ENCODE results near the gene JARID2.

DNA sequence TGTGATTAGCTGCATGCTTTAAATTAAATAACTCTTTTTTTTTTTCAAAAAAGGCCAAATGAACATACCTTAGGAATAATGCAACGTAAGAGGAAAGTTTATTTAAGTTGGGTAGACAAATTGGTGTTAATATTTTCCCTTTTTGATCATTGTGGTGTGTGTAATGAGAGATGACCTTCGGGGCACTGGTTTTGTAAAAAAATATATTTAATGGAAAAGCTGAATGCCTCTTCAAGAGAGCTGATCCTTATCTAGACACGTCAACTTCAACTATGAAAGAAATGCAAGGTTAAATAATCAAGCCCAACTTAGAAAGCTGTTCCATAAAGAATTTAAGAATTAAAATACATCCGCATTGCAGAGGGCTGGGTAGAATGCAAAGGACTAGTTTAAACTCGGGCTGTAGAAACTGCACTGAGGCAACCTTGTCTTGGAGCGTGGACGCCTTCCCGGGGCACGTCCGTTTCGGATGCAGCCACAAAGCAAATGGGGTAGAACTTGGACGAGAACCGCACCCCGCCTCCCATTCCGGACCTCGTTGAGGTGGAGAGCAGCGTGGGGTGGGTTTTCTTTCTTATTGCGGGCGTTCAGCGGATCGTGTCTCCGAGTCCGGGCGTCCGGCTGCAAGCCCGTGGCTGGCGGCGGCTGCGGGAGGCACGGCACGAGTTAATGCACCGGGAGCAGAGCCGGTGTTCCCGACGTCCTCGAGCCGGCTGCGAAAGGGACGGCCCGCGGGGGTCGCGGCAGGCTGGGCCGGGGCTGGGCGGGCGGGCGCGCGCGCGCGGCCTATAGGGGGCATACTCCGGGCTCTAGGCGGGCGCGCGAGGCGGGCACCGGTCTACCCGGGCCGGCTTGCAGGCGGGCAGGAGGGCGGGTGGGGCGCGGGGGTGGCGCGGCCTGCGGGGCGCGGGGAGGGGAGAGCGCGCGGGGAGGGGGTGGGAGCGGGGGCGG lies 1.9 kb downstream of the JARID2 start:
- TF ChIP-seq POLR2A (IDR thresholded peaks at IDR 0.05): peak; percentile 22
- TF ChIP-seq, protein P1, sequence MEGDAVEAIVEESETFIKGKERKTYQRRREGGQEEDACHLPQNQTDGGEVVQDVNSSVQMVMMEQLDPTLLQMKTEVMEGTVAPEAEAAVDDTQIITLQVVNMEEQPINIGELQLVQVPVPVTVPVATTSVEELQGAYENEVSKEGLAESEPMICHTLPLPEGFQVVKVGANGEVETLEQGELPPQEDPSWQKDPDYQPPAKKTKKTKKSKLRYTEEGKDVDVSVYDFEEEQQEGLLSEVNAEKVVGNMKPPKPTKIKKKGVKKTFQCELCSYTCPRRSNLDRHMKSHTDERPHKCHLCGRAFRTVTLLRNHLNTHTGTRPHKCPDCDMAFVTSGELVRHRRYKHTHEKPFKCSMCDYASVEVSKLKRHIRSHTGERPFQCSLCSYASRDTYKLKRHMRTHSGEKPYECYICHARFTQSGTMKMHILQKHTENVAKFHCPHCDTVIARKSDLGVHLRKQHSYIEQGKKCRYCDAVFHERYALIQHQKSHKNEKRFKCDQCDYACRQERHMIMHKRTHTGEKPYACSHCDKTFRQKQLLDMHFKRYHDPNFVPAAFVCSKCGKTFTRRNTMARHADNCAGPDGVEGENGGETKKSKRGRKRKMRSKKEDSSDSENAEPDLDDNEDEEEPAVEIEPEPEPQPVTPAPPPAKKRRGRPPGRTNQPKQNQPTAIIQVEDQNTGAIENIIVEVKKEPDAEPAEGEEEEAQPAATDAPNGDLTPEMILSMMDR (IDR thresholded peaks at IDR 0.05): peak; percentile 7 to 46 (median 23)
